ENCODE results near the gene PMIS2. TPM values are rescaled to one million over a fixed set of nuclear protein-coding genes. Genes with fewer than 3 reads are reported as not detected.
A peak's percentile ranks its signal among the peaks of the same experiment; 100 is the strongest.

PMIS2 gene
- not detected for total RNA-seq

DNA sequence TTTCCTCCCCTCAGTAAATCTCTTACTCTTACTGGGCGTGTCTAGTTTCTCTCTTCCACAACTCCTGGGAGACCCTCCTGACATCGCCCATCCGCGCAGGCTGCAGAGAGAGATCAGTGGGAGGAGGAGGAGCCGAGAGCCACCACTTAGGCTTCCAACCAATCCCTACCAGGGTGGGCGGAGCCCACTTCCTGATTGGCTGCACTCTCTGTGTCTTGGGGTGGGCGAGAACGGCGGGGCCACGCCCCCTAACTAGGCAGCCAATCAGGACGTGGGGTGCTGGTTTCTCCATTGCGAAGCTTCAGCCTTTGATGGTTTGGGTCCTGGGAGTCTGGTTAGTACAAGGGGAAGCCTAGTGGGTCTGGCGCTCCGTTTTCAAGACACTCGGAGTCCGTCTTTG, at the start of gene PMIS2:
Gene PMIS2 (plus strand): TSS at position 326 of the 400 bp plus-strand sequence. CDS start 87 bp downstream, outside the sequence.
- intact Hi-C loops (cut with DNase I), result no loop called here
- no peak for DNase-seq (ENCODE audit: low spot score)
- no peak for ATAC-seq

DNA sequence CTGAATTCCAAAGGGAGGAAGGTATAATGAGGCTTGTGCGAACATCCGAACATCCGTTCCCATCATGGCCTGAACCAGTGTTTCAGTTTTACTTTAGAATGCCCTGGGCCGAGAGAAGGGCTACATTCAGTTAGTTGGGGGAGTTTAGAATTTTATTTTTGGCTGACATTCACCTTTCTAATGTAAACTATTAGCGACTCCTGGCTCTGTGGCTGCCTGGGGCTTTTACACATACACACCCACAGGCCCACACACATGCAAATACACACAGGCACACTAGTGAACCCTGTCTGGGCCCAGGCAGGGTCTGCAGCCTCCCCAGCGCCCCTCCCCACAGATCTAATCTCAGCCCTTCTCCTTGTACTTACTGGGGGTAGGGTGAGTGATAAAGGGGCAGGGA, 46.7 kb upstream of the PMIS2 start:
- no peak for ATAC-seq
- intact Hi-C loops (cut with DNase I), result no loop called here
- DNase-seq (ENCODE audit: low spot score), result no peak

GRCh38 chr19:35539850-35540249, 46.1 kb upstream of the PMIS2 start:
- ATAC-seq (no peak), DNase-seq (ENCODE audit: low spot score) (no peak)
- intact Hi-C loops (cut with DNase I), result no loop called here

GRCh38 chr19:35540356-35540927, 45.5 kb upstream of the PMIS2 start:
- DNase-seq (ENCODE audit: low spot score) (no peak), ATAC-seq (no peak)
- intact Hi-C loops (cut with DNase I), result no loop called here

DNA sequence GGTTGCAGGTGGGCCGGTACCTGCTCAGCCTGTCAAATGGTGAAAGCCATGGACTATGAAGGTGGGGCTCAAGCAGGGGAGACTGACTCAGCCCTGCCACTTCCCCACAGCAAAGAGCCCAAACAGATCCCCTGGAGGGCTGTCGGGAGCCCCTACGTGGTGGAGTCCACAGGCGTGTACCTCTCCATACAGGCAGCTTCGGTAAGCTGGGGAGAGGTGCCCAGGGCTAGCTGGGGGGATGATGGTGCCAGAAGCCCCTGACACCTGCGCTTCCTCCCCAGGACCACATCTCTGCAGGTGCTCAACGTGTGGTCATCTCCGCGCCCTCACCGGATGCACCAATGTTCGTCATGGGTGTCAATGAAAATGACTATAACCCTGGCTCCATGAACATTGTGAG, 43.8 kb upstream of the PMIS2 start:
- no peak for DNase-seq (ENCODE audit: low spot score)
- intact Hi-C loops (cut with DNase I), result no loop called here
- ATAC-seq, result no peak

DNA sequence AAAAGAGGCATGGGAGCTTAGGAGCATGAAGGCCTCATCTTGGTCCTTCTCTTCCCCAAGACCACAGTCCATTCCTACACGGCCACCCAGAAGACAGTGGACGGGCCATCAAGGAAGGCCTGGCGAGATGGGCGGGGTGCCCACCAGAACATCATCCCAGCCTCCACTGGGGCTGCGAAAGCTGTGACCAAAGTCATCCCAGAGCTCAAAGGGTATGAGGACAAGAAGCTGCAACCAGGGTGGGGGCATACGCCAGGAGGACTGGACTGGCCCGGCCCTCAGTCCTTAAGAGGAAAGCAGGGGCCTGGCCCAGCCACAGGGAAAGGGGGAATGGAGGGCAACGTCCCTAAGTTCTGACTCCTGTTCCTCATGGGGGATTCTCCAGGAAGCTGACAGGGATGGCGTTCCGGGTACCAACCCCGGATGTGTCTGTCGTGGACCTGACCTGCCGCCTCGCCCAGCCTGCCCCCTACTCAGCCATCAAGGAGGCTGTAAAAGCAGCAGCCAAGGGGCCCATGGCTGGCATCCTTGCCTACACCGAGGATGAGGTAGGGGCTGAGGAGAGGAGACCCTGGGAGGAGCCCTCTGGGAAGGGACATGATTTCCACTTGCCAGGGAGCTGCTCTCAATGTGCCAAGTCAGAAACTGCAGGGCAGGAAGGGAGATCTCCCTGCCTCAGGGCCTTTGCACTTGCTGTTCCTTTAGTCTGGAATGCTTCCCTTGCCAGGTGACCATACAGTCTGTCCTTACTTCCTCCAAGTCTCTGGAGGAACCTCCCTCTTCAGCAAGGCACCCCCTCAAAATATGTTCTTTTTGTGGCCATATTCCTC, 42.5 kb upstream of the PMIS2 start:
- DNase-seq (ENCODE audit: low spot score), result no peak

GRCh38 chr19:35544110-35544802, 41.7 kb upstream of the PMIS2 start:
- DNase-seq (ENCODE audit: low spot score) (no peak), ATAC-seq (no peak)
- intact Hi-C loops (cut with DNase I), result no loop called here

More for the DNA sequence above, 42.5 kb upstream of the PMIS2 start:
- ATAC-seq, result no peak
- intact Hi-C loops (cut with DNase I), result no loop called here

DNA sequence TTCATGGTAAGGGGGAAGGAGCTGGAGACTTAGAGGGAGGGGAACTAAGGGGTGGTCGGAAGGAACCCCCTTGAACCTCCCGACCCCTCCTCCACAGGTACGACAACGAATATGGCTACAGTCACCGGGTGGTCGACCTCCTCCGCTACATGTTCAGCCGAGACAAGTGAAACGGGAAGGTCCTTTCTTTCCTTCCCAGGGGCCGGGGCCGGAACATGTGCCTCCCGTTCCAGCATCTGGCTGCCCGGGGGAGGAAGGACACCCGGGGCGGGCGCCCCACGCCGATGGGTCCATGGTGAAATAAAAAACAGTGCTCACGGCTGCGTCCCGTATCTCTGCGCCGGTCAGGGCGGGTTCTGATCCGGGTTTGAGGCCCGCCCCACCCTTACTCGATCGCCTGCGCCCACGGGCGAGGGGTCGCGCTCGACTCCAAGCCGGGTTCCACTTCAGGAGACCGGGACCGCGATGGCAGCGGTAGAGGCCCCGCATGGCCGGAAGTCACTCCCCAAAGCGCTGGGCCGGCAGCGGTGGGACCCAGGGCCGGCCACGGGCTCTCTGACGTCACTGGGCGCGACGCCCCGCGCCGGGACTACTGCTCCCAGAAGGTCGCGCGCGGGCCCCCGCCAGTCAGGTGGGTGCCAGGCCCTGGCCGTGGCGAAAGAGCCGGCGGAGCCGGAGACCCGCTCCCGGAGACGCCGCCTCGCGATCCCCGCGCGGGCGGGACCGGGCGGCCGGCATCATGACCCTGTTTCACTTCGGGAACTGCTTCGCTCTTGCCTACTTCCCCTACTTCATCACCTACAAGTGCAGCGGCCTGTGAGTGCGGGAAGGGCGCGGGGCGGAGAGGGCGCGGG, 40.7 kb upstream of the PMIS2 start, which contains the start of gene TMEM147:
Gene TMEM147 (plus strand): TSS at position 626 of the 854 bp plus-strand sequence. CDS start 114 bp downstream, at position 740.
- intact Hi-C loops (cut with DNase I), result loop anchor here (5.0 kb wide), 1 partner anchor 172 kb away; the partner anchor contains the start of gene KMT2B
- peak; percentile 95 for DNase-seq (ENCODE audit: low spot score)
- peak; percentile 99 for ATAC-seq

GRCh38 chr19:35545855-35546381, 40.1 kb upstream of the PMIS2 start:
- DNase-seq (ENCODE audit: low spot score) (peak; percentile 72), ATAC-seq (peak; percentile 4)
- intact Hi-C loops (cut with DNase I), result loop anchor here (5.0 kb wide), 1 partner anchor 171 kb away; the partner anchor contains the start of gene KMT2B

DNA sequence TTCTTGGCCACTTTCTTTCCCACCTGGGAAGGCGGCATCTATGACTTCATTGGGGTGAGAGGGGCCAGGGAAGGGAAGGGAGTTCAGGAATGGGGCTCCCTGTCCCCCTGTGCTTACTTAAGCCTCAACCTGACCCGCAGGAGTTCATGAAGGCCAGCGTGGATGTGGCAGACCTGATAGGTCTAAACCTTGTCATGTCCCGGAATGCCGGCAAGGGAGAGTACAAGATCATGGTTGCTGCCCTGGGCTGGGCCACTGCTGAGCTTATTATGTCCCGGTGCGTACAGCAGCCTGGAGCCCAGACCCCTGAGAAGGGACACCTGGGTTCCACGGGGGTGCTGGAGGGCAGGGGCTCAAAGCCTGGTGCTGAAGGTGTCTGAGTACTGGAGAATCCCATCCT, 39.4 kb upstream of the PMIS2 start:
- ATAC-seq, result no peak
- intact Hi-C loops (cut with DNase I), result loop anchor here (5.0 kb wide), 1 partner anchor 171 kb away; the partner anchor contains the start of gene KMT2B
- DNase-seq (ENCODE audit: low spot score), result no peak

DNA sequence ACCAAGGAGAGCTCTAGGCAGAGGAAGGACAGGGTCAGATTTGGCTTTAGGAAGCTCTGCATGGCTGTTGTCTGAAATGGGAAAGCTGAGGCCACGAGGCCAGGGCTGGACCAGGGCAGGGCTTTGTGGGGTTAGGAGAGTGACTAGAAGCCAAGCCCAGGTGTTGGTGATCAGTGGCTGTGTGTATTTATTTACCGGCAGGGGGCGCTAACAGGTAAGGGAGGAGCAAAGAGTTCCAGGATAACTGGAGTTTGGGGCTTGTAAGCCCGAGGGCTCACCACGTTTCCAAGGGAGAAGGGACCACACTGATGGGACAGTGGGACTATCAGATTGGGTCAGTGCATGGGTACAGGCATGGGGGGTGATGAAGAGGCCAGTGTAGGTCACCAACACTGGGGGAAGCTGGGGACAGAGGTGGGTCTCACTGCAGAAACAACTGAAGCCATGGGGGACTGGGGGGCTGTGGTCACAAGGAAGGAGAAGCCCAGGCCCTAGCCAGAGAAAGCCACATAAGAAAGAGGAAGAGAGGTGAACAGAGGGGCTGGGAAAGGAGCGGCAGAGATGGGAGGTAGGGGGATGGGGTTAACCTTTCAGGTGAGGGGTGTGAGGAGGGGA, 36.7 kb upstream of the PMIS2 start:
- ATAC-seq, result no peak
- intact Hi-C loops (cut with DNase I), result loop anchor here (5.0 kb wide), 1 partner anchor 168 kb away; the partner anchor contains the start of gene KMT2B
- DNase-seq (ENCODE audit: low spot score), result no peak

DNA sequence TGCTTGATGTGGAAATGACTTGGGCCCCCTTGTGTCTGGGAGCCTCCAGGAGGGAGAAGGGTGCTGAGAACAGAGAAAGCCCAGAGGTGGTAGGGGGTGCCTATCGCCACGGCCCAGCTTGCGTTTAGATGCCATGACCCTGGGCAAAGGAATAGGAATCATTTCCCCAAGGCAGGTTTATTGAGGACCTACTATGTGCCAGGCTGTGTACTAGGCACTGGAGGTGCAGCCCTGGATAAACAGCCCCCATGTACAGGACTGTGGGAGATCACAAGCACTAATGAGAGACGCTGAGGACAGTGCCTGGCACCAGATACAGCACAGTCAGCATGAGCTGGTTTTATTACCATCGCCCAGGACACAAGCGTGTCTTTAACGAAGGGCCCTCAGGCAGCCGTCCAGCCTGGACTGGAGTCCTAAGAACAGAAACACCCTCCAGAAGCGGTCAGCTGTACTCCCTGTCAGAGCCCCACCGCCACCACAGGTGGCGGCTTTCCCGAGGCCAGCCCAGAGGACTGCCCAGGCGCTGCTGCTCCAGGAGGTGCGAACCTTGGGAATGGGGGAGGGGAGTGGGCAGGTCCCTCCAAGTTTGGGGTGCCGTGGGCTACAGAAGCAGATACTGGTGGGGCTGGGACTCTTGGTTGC, 36.0 kb upstream of the PMIS2 start:
- no peak for ATAC-seq
- DNase-seq (ENCODE audit: low spot score), result no peak
- intact Hi-C loops (cut with DNase I), result loop anchor here (5.0 to 10.0 kb wide), 2 partner anchors 167 to 1195 kb away; partner anchors contain the start of gene KMT2B

- intact Hi-C loops (cut with DNase I), result loop anchor here (10.0 kb wide), 1 partner anchor 1194 kb away; no protein-coding TSS in a partner anchor
- DNase-seq (ENCODE audit: low spot score), result no peak
- no peak for ATAC-seq
Observed at GRCh38 chr19:35551091-35551810, 34.7 kb upstream of the PMIS2 start.

GRCh38 chr19:35552534-35553384, 33.2 kb upstream of the PMIS2 start:
- intact Hi-C loops (cut with DNase I), result loop anchor here (10.0 kb wide), 1 partner anchor 1192 kb away; no protein-coding TSS in a partner anchor
- ATAC-seq, result no peak
- no peak for DNase-seq (ENCODE audit: low spot score)

GRCh38 chr19:35553385-35554000, 32.5 kb upstream of the PMIS2 start:
- no peak for DNase-seq (ENCODE audit: low spot score)
- ATAC-seq, result no peak
- intact Hi-C loops (cut with DNase I), result loop anchor here (10.0 kb wide), 1 partner anchor 1191 kb away; no protein-coding TSS in a partner anchor
